HUES6 (cell line): ENCODE measurements around the gene P2RX7.
A peak's percentile ranks its signal among the peaks of the same experiment; 100 is the strongest.

Source experiments
- H3K27ac ChIP-seq: 2 replicates; pipeline ENCODE4 v1.7.0; 2013; ENCODE audit warnings: low read depth, mild to moderate bottlenecking, low read length, inconsistent platforms
- H3K27me3 ChIP-seq: 2 replicates; pipeline ENCODE4 v1.6.1; 2013; ENCODE audit warnings: low read length; ENCODE audit not compliant: control insufficient read depth, insufficient read depth
- H3K36me3 ChIP-seq: 2 replicates; pipeline ENCODE4 v1.6.1; 2013; ENCODE audit warnings: low read length; ENCODE audit not compliant: control insufficient read depth, insufficient read depth
- H3K4me1 ChIP-seq: 2 replicates; pipeline ENCODE4 v1.6.1; 2013; ENCODE audit warnings: low read length; ENCODE audit not compliant: control insufficient read depth, insufficient read depth
- H3K4me3 ChIP-seq: 2 replicates; pipeline ENCODE4 v1.5.1; 2013; ENCODE audit warnings: low read depth, low read length
- H3K9ac ChIP-seq: one replicate; pipeline ENCODE4 v1.6.1; 2013; ENCODE audit warnings: mild to moderate bottlenecking, low read length
- H3K9me3 ChIP-seq: 2 replicates; pipeline ENCODE4 v1.6.1; 2013; ENCODE audit warnings: low read depth, low read length; ENCODE audit not compliant: control insufficient read depth, insufficient read depth

Gene P2RX7

DNA sequence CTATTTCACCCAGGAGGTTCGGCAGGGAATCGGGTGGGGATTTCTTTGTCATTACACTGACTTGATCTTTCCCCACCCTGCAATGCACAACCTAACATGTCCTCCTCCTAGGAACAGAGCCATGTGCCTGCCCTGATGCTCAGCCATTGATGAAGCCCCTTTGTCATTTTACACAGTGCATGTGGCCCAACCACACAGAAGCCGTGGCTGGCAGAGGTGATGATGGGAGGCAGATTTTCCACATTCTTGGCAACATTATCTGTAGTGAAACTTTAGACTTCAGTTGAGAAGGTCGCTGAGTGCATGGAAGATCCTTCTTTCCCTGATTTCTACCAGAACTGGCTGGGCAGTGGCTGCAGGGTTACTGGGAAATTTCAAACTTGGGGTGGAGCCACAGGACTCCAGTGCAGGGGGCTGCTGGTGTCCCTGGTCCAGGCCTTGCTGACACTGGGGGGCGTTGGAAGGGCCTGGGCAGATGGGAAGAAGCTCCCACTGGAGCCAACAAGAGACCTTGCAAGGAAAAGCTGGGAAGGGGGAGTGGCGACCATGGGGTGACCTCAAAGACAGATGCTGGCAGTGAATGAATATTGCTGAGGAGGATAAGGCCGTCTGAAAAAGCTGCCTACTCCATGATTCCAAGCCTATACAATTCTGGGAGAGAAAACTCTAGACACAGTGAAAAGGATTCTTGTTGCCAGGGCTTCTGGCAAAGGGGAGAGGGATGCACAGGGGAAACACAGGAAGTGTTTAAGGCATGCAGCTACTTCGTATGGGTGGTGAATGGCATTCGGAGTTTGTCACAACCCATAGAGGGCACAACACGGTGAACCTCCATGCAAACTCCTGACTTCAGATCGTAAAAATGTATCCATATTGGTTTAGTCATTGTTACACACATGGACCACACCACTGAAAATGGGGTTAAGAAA lies 41.8 kb upstream of the P2RX7 start:
- Histone ChIP-seq H3K4me3 (no peak overlapping the region), H3K36me3 (no peaks in the 10 kb centered on the region), H3K9me3 (peaks cover 4% of the 10 kb centered on the region; the same call in 1 of the 2 replicates), H3K4me1 (peaks cover 9% of the 10 kb centered on the region), H3K27ac (no peak overlapping the region), H3K9ac (no peak overlapping the region), H3K27me3 (peaks cover 12% of the 10 kb centered on the region)

DNA sequence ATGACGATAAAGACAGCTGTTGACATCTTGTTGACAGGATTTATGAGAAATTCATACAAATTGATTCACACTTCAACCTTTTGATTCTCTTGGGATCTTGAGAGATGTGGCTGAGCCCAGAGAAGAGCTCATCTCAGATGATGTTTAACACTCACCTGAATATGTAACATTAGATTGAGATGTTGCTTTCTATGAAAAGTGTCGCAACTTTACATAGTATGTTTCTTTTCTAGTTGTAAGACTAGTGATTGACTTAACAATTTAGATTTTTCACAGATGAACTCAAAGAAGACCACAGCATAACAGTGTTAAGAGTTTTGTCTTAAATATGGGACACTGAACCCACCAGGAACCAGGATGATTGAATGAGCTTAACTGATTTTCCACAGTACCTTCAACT lies 40.6 kb upstream of the P2RX7 start:
- no peak overlapping the region for H3K4me3 ChIP-seq
- peaks cover 10% of the 10 kb centered on the region for H3K4me1 ChIP-seq
- no peak overlapping the region for H3K27ac ChIP-seq
- peaks cover 4% of the 10 kb centered on the region; the same call in 1 of the 2 replicates for H3K9me3 ChIP-seq
- no peaks in the 10 kb centered on the region for H3K36me3 ChIP-seq
- peaks cover 12% of the 10 kb centered on the region for H3K27me3 ChIP-seq
- H3K9ac ChIP-seq = no peak overlapping the region

DNA sequence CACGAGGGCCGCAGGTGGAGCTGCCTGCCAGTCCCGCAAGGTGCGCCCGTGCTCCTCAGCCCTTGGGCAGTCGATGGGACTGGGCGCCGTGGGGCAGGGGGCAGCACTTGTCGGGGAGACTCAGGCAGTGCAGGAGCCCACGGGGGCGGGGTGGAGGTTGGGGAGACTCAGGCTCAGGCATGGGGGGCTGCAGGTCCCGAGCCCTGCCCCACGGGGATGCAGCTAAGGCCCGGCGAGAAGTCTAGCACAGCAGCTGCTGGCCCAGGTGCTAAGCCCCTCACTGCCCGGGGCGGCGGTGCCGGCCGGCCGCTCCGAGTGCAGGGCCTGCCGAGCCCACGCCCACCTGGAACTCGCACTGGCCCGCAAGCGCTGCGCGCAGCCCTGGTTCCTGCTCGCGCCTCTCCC lies 39.2 kb upstream of the P2RX7 start:
- no peak overlapping the region for H3K27ac ChIP-seq
- H3K9ac ChIP-seq = no peak overlapping the region

DNA sequence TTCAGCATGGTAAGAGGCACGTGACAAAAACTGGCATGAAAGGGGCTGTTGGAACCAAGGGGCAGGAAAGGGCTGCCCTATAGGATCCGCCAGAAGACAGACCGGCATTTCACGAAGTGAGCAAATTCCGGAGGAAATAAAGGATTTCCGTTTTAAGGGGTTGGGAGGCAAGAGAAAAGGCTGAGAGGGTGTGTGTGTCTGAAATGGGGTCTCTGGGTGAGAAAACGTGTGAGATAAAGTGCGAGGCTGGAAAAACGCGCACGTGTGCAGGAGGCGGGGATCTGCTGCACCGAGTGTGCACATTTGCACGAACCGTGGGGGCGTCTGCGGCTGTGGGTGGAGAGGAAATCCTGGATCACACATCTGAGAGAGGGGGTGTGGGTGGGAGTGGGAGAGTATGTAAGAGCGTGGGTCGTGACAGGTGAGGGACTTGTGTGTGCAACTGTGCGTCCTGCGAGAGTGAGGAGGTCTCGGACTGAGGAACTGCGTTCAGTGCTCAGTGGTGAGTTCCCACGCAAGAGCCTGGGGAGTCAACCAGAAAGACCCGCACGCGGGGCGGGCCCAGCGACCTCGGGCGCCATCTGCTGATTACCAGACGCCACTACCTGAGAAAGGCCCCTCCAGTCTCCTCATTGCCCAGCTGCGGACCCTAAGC lies 37.0 kb upstream of the P2RX7 start:
- no peak overlapping the region for H3K9ac ChIP-seq
- H3K36me3 ChIP-seq = no peaks in the 10 kb centered on the region
- peaks cover 10% of the 10 kb centered on the region for H3K4me1 ChIP-seq
- peak overlapping the region; percentile 68 for H3K4me3 ChIP-seq
- peaks cover 12% of the 10 kb centered on the region for H3K27me3 ChIP-seq
- H3K9me3 ChIP-seq = peaks cover 5% of the 10 kb centered on the region; the same call in 1 of the 2 replicates
- no peak overlapping the region for H3K27ac ChIP-seq

More for the DNA sequence above, 39.2 kb upstream of the P2RX7 start:
- H3K36me3 ChIP-seq = no peaks in the 10 kb centered on the region
- peaks cover 10% of the 10 kb centered on the region for H3K4me1 ChIP-seq
- no peak overlapping the region for H3K4me3 ChIP-seq
- peaks cover 12% of the 10 kb centered on the region for H3K27me3 ChIP-seq
- peaks cover 4% of the 10 kb centered on the region; the same call in 1 of the 2 replicates for H3K9me3 ChIP-seq

DNA sequence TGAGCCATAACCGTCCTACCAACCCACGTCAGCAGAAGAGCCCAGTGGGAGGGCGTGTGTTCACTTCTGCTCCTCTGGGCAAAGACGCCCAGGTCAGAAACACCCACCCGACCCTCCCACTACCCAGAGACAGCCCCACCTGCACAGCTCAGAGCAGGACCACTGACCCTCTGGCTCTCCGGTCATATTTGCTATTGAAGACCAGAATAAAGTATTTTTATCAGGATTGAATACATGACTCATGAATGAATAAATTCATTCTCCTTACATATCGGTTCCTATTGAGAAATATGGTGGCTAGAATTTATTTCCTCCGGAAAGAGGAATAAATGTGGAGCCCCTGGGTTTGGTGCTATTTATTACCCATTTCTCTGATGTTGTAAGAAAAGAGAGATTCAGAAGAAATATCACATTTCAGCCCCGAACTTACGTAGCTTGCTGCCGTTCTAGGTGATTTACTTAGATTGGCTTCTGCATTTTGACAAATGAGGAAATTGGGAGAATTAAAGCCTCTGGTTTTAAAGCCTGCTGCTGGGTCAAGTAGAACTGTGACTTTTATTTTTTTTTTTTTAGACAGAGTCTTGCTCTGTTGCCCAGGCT lies 36.4 kb upstream of the P2RX7 start:
- Histone ChIP-seq H3K36me3 (no peaks in the 10 kb centered on the region), H3K27me3 (peaks cover 12% of the 10 kb centered on the region), H3K9ac (no peak overlapping the region), H3K9me3 (peaks cover 5% of the 10 kb centered on the region; the same call in 1 of the 2 replicates), H3K27ac (no peak overlapping the region), H3K4me3 (peak overlapping the region; percentile 68; the same call in 1 of the 2 replicates), H3K4me1 (peaks cover 5% of the 10 kb centered on the region)

GRCh38 chr12:121099779-121100178 lies 32.9 kb upstream of the P2RX7 start:
- no peak overlapping the region for H3K4me3 ChIP-seq

GRCh38 chr12:121102307-121102706 lies 30.4 kb upstream of the P2RX7 start:
- H3K36me3 ChIP-seq = no peaks in the 10 kb centered on the region
- H3K4me1 ChIP-seq = peaks cover 3% of the 10 kb centered on the region; the same call in 1 of the 2 replicates
- no peak overlapping the region for H3K27ac ChIP-seq
- H3K9ac ChIP-seq = no peak overlapping the region
- no peak overlapping the region for H3K4me3 ChIP-seq
- H3K9me3 ChIP-seq = peaks cover 5% of the 10 kb centered on the region; the same call in 1 of the 2 replicates
- H3K27me3 ChIP-seq = no peaks in the 10 kb centered on the region

More at GRCh38 chr12:121099779-121100178, 32.9 kb upstream of the P2RX7 start:
- Histone ChIP-seq H3K9ac (no peak overlapping the region), H3K9me3 (peaks cover 5% of the 10 kb centered on the region; the same call in 1 of the 2 replicates), H3K36me3 (no peaks in the 10 kb centered on the region), H3K27me3 (peaks cover 10% of the 10 kb centered on the region), H3K27ac (no peak overlapping the region), H3K4me1 (peaks cover 5% of the 10 kb centered on the region)

GRCh38 chr12:121107681-121108080 lies 25.0 kb upstream of the P2RX7 start:
- Histone ChIP-seq H3K27ac (no peak overlapping the region), H3K4me1 (peaks cover 3% of the 10 kb centered on the region; the same call in 1 of the 2 replicates), H3K4me3 (no peak overlapping the region), H3K9ac (no peak overlapping the region), H3K36me3 (no peaks in the 10 kb centered on the region), H3K9me3 (no peaks in the 10 kb centered on the region), H3K27me3 (no peaks in the 10 kb centered on the region)

GRCh38 chr12:121108492-121108891 lies 24.2 kb upstream of the P2RX7 start:
- no peaks in the 10 kb centered on the region for H3K9me3 ChIP-seq
- no peaks in the 10 kb centered on the region for H3K27me3 ChIP-seq
- H3K4me3 ChIP-seq = no peak overlapping the region
- no peaks in the 10 kb centered on the region for H3K36me3 ChIP-seq
- no peak overlapping the region for H3K9ac ChIP-seq
- peaks cover 3% of the 10 kb centered on the region; the same call in 1 of the 2 replicates for H3K4me1 ChIP-seq
- no peak overlapping the region for H3K27ac ChIP-seq

GRCh38 chr12:121110211-121110940 lies 22.3 kb upstream of the P2RX7 start:
- Histone ChIP-seq H3K27me3 (no peaks in the 10 kb centered on the region), H3K27ac (no peak overlapping the region), H3K9me3 (no peaks in the 10 kb centered on the region), H3K4me3 (no peak overlapping the region), H3K9ac (no peak overlapping the region), H3K36me3 (no peaks in the 10 kb centered on the region), H3K4me1 (peaks cover 3% of the 10 kb centered on the region; the same call in 1 of the 2 replicates)
